Measurements from ENCODE around the gene ABCB8.

ABCB8 gene

GRCh38 chr7:151060113-151060415, 31.8 kb downstream of the ABCB8 start (continued):
- no peak for TF ChIP-seq ATF2 (tag by site-specific recombination; IDR thresholded peaks at IDR 0.05; ENCODE audit: low read depth)
- no peak for TF ChIP-seq ZNF202 (tag by site-specific recombination; IDR thresholded peaks at IDR 0.05; ENCODE audit: borderline replicate concordance)
- TF ChIP-seq PRDM10 (tag by site-specific recombination; IDR thresholded peaks at IDR 0.05) = peak; percentile 38; the same call in 1 of the 2 replicates
- no peak for TF ChIP-seq GLI2 (tag by site-specific recombination; IDR thresholded peaks at IDR 0.05; ENCODE audit: borderline replicate concordance, low read depth)
- TF ChIP-seq ZBTB20 (tag by site-specific recombination; IDR thresholded peaks at IDR 0.05) = peak; percentile 81
- TF ChIP-seq ZNF335 (tag by site-specific recombination; conservative IDR thresholded peaks at IDR 0.05) = peak; percentile 67
- no peak for TF ChIP-seq ZFP69B (tag by site-specific recombination; IDR thresholded peaks at IDR 0.05)
- TF ChIP-seq ZBTB21 (tag by site-specific recombination; IDR thresholded peaks at IDR 0.05) = no peak
- no peak for TF ChIP-seq ZNF174 (tag by site-specific recombination; IDR thresholded peaks at IDR 0.05)
- no peak for TF ChIP-seq HOXC10 (CRISPR knock-in tag; IDR thresholded peaks at IDR 0.05)
- TF ChIP-seq PATZ1 (tag by site-specific recombination; IDR thresholded peaks at IDR 0.05) = no peak
- TF ChIP-seq KLF16 (tag by site-specific recombination; IDR thresholded peaks at IDR 0.05) = no peak
- TF ChIP-seq BCL6B (tag by site-specific recombination; IDR thresholded peaks at IDR 0.05) = no peak
- TF ChIP-seq ZBTB10 (tag by site-specific recombination; IDR thresholded peaks at IDR 0.05) = peak; percentile 10
- TF ChIP-seq SETDB1 (IDR thresholded peaks at IDR 0.05; ENCODE audit: insufficient read length, low read length) = no peak
- TF ChIP-seq SALL2 (tag by site-specific recombination; IDR thresholded peaks at IDR 0.05; ENCODE audit: borderline replicate concordance) = no peak
- peak; percentile 43 for TF ChIP-seq GLIS2 (tag by site-specific recombination; IDR thresholded peaks at IDR 0.05)

All from HEK293 (cell line).